SH-SY5Y (cell line): ENCODE results near the gene CALD1.

Source experiments
- GATA2 ChIP-seq: IDR thresholded peaks from 2 replicates; pipeline ENCODE4 v1.6.1; 2011; ENCODE audit warnings: mild to moderate bottlenecking, low read depth, low read length
- GATA3 ChIP-seq: IDR thresholded peaks from 2 replicates; pipeline ENCODE4 v1.6.1; 2011; ENCODE audit warnings: low read depth, mild to moderate bottlenecking, low read length, moderate library complexity

DNA sequence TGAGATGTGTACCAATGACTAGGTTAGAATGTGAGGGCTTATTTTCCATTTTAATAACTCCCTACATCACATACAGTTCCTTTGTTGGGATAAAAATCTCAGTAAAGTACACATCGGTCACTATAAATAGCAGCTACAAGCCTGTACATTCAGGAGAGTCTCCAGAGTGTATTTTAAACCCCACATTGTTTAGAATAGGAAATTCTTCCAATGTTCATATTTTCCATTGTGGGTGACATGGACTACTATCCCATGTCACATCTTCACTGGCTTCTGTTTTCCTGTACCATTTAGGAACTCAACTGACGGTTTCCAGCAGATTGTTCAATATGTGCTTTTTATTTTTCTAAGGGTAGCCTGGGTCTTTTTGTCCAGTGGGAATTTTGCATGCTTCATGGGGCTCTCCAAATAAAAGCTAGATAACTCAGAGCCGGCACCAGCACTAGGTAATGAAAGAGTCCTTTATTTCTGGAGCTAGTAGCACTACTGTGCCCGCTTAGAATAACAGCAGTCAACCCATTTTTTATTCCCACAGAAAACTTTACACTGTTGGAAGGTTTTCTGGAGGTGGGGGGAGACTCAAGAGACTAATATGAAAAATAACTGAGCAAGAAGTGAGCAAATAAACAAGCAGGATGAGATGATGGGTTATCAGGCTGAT, 100.5 kb downstream of the CALD1 start:
- no peak for TF ChIP-seq GATA2
- TF ChIP-seq GATA3 = no peak
